GM23338 (cell line): ENCODE measurements around the gene PRPF6. TPM values are rescaled to one million over a fixed set of nuclear protein-coding genes. Genes with fewer than 3 reads are reported as not detected.

ENCODE experiments used
- ATAC-seq: fragments of 200-7000 bp; cut with Tn5 transposase; 3 replicates; pipeline ENCODE4 v1.9.1; 2020
- DNase-seq: peaks from one replicate; pipeline ENCODE4 v3.0.0-alpha.2; 2015; ENCODE audit warnings: low spot score
- H2AFZ ChIP-seq: fragments of 200-600 bp; sonication (generic); 2 replicates; pipeline ENCODE4 v1.8.0; 2016; ENCODE audit warnings: antibody characterized with exemption, mild to moderate bottlenecking, moderate library complexity
- H3F3A ChIP-seq: fragments of 200-600 bp; sonication (generic); replicated peaks from 2 replicates; pipeline ENCODE4 v1.8.0; 2017; ENCODE audit warnings: antibody characterized with exemption, mixed run types, low read depth
- H3K27ac ChIP-seq: fragments of 200-600 bp; sonication (generic); 2 replicates; pipeline ENCODE4 v1.6.1; 2016; ENCODE audit warnings: low read depth
- H3K27me3 ChIP-seq: fragments of 200-600 bp; sonication (generic); 2 replicates; pipeline ENCODE4 v1.8.0; 2016; ENCODE audit warnings: mild to moderate bottlenecking, mixed run types, moderate library complexity; ENCODE audit not compliant: insufficient read depth
- H3K36me3 ChIP-seq: fragments of 200-600 bp; sonication (generic); 2 replicates; pipeline ENCODE4 v1.8.0; 2016; ENCODE audit warnings: mild to moderate bottlenecking; ENCODE audit not compliant: insufficient read depth
- H3K4me1 ChIP-seq: fragments of 200-600 bp; sonication (generic); 2 replicates; pipeline ENCODE4 v1.8.0; 2016; ENCODE audit warnings: mild to moderate bottlenecking, moderate library complexity; ENCODE audit not compliant: insufficient read depth
- H3K4me2 ChIP-seq: fragments of 200-600 bp; sonication (generic); 2 replicates; pipeline ENCODE4 v1.7.1; 2017; ENCODE audit warnings: mixed run types
- H3K4me3 ChIP-seq: fragments of 200-600 bp; sonication (generic); 2 replicates; pipeline ENCODE4 v1.6.1; 2016; ENCODE audit warnings: mixed run types
- H3K79me2 ChIP-seq: fragments of 200-600 bp; sonication (generic); replicated peaks from 2 replicates; pipeline ENCODE4 v1.8.0; 2017; ENCODE audit warnings: mild to moderate bottlenecking; ENCODE audit not compliant: insufficient read depth
- H3K9me2 ChIP-seq: fragments of 200-600 bp; sonication (generic); 2 replicates; pipeline ENCODE4 v1.8.0; 2017; ENCODE audit not compliant: insufficient read depth
- H4K20me1 ChIP-seq: fragments of 200-600 bp; sonication (generic); replicated peaks from 2 replicates; pipeline ENCODE4 v1.8.0; 2017; ENCODE audit warnings: mild to moderate bottlenecking; ENCODE audit not compliant: insufficient read depth
- H3K27ac Mint-ChIP-seq: 2 replicates; pipeline ENCODE4 v1.8.0; 2020; ENCODE audit warnings: inconsistent platforms, mild to moderate bottlenecking, moderate library complexity, mixed read lengths
- H3K27me3 Mint-ChIP-seq: 3 replicates; pipeline ENCODE4 v1.8.0; 2022; ENCODE audit warnings: low read depth, mild to moderate bottlenecking, moderate library complexity, mixed read lengths, inconsistent platforms; ENCODE audit not compliant: insufficient read depth, poor library complexity
- H3K36me3 Mint-ChIP-seq: 3 replicates; pipeline ENCODE4 v1.8.0; 2021; ENCODE audit warnings: low read depth, mild to moderate bottlenecking, inconsistent platforms, moderate library complexity, mixed read lengths
- H3K4me1 Mint-ChIP-seq: 3 replicates; pipeline ENCODE4 v1.8.0; 2020; ENCODE audit warnings: mild to moderate bottlenecking, inconsistent platforms, mixed read lengths
- H3K4me3 Mint-ChIP-seq: 3 replicates; pipeline ENCODE4 v1.8.0; 2021; ENCODE audit warnings: moderate library complexity, mild to moderate bottlenecking, inconsistent platforms, mixed read lengths
- H3K9me3 Mint-ChIP-seq: 3 replicates; pipeline ENCODE4 v1.8.0; 2020; ENCODE audit warnings: moderate library complexity, mild to moderate bottlenecking, inconsistent platforms, mixed read lengths
- CREB1 ChIP-seq: fragments of 250-450 bp; sonication (Bioruptor Pico); IDR thresholded peaks from 2 replicates; pipeline ENCODE4 v1.5.0; 2020; ENCODE audit warnings: low read depth, mild to moderate bottlenecking, moderate library complexity
- CTCF ChIP-seq, 2 experiments: fragments of 200-600 bp in 1 of 2; sonication (generic) in 1 of 2; conservative IDR thresholded peaks; 2 replicates each; pipeline versions ENCODE4 v1.5.1 to v1.6.1; 2016 to 2017; ENCODE audit warnings: antibody characterized with exemption in 2 of 2, low read depth in 2 of 2, mild to moderate bottlenecking in 2 of 2, moderate library complexity in 1 of 2
- ETS1 ChIP-seq: IDR thresholded peaks from 2 replicates; pipeline ENCODE4 v1.6.1; 2016; ENCODE audit warnings: antibody characterized with exemption
- EZH2 ChIP-seq: fragments of 200-600 bp; sonication (generic); IDR thresholded peaks from one replicate; pipeline ENCODE4 v1.8.0; 2017; ENCODE audit warnings: antibody characterized with exemption, mild to moderate bottlenecking, low read depth; ENCODE audit not compliant: unreplicated experiment
- EZH2phosphoT487 ChIP-seq: fragments of 200-600 bp; sonication (generic); IDR thresholded peaks from one replicate; pipeline ENCODE4 v1.8.1; 2018; ENCODE audit warnings: antibody characterized with exemption; ENCODE audit not compliant: unreplicated experiment
- JUNB ChIP-seq: IDR thresholded peaks from one replicate; pipeline ENCODE4 v1.6.1; 2016; ENCODE audit warnings: antibody characterized with exemption; ENCODE audit not compliant: unreplicated experiment
- NANOG ChIP-seq: IDR thresholded peaks from 2 replicates; pipeline ENCODE4 v1.6.1; 2016; ENCODE audit warnings: antibody characterized with exemption, borderline replicate concordance
- POLR2AphosphoS5 ChIP-seq: IDR thresholded peaks from 2 replicates; pipeline ENCODE4 v1.6.1; 2016; ENCODE audit warnings: antibody characterized with exemption, low read depth
- REST ChIP-seq: IDR thresholded peaks from one replicate; pipeline ENCODE4 v1.6.1; 2018; ENCODE audit warnings: antibody characterized with exemption; ENCODE audit not compliant: unreplicated experiment
- STAT1 ChIP-seq: IDR thresholded peaks from one replicate; pipeline ENCODE4 v1.6.1; 2016; ENCODE audit warnings: antibody characterized with exemption; ENCODE audit not compliant: unreplicated experiment
- ZNF114 ChIP-seq: fragments of 250-450 bp; sonication (Bioruptor Pico); IDR thresholded peaks from 2 replicates; pipeline ENCODE4 v1.5.0; 2020; ENCODE audit warnings: mild to moderate bottlenecking, moderate library complexity
- ZNF331 ChIP-seq: fragments of 250-450 bp; sonication (Bioruptor Pico); IDR thresholded peaks from 2 replicates; pipeline ENCODE4 v1.5.0; 2020; ENCODE audit warnings: low read depth, mild to moderate bottlenecking, moderate library complexity
- ZNF462 ChIP-seq: fragments of 250-450 bp; sonication (Bioruptor Pico); IDR thresholded peaks from 2 replicates; pipeline ENCODE4 v1.5.0; 2020; ENCODE audit warnings: mild to moderate bottlenecking, moderate library complexity
- polyA plus RNA-seq: library from polyadenylated mRNA; unstranded; fragments of >200 nt; fragmentation: Nextera tagmentation; extraction: Ambion mirVana; gene quantifications from 2 replicates; pipeline ENCODE4 v1.2.1, GENCODE V29; 2016
- total RNA-seq: library from RNA; depleted of rRNA; stranded (reverse); fragments of >200 nt; shearing (Covaris generic); gene quantifications from 2 replicates; pipeline ENCODE4 v1.2.3, GENCODE V29; 2014

The PRPF6 gene
- total and polyA plus RNA-seq, 2 experiments from 2014 or later = 53.8 to 79.9 TPM

DNA sequence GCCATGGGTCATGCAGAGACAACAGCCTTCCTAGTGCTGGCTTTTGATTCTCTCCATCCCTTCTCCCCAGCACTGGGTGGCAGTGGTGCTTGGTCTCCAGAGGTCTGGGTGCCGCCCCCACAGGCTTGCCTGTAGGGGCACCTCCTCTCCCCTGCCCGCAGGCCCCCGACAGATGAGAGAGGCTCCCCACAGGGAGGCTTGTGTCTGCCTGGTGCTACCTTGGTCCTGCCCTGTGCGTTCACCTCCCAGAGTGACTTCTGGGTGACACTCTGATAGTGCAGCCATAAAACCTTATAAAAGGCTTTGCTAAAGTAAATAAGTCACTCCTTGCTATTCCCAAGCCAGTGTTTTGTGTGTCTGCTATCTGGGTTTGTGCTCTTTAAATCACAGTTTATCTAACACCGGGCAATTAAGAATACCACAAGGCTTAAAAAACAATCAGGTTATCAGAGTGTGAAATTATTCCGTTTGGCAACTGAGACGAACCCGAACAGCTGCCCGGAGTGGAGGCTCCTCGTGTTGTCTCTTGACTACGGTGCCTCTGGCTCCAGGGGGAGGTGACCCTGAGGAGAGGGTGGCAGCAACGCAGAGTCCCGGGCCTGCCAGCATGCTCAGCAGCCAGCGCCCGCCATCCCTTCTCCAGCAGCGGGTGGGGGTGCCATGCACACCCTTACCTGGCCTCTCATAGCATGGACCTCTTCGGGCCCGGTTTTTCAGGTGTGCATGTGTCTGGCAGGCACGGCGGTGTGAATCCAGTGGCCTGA, 49.6 kb downstream of the PRPF6 start:
- no peak for DNase-seq
- H3K9me2 ChIP-seq = no peaks in the 10 kb centered on the region
- no peak overlapping the region for H3K27ac ChIP-seq
- Mint-ChIP-seq H3K4me1 (peaks cover 7% of the 10 kb centered on the region), H3K27me3 (peaks cover 8% of the 10 kb centered on the region), H3K27ac (no peak overlapping the region), H3K36me3 (peaks cover 55% of the 10 kb centered on the region), H3K4me3 (no peak overlapping the region), H3K9me3 (no peaks in the 10 kb centered on the region)
- H3K36me3 ChIP-seq = peaks cover 5% of the 10 kb centered on the region; the same call in 1 of the 2 replicates
- no peak overlapping the region for H3K4me2 ChIP-seq
- no peaks in the 10 kb centered on the region for H4K20me1 ChIP-seq
- no peak overlapping the region for H2AFZ ChIP-seq
- H3K79me2 ChIP-seq = no peaks in the 10 kb centered on the region
- no peak overlapping the region for H3K4me3 ChIP-seq
- H3K4me1 ChIP-seq = peaks cover 1% of the 10 kb centered on the region; the same call in 1 of the 2 replicates
- H3K27me3 ChIP-seq = no peaks in the 10 kb centered on the region
- ATAC-seq = no peak
- peaks cover 5% of the 10 kb centered on the region; the same call in 1 of the 2 replicates for H3F3A ChIP-seq
- no peak for TF ChIP-seq JUNB
- TF ChIP-seq CTCF (conservative IDR thresholded peaks at IDR 0.05; ENCODE audit: low read depth in 2 of 2) = no peak
- no peak for TF ChIP-seq EZH2
- no peak for TF ChIP-seq EZH2phosphoT487
- TF ChIP-seq CREB1 (CRISPR knock-in tag) = no peak
- TF ChIP-seq POLR2AphosphoS5 = no peak
- no peak for TF ChIP-seq STAT1
- no peak for TF ChIP-seq ZNF114 (CRISPR knock-in tag)
- TF ChIP-seq REST = no peak
- TF ChIP-seq ZNF462 = no peak
- TF ChIP-seq ZNF331 = no peak
- no peak for TF ChIP-seq NANOG
- no peak for TF ChIP-seq ETS1
